ENCODE measurements around the gene BTBD2. TPM values are rescaled to one million over a fixed set of nuclear protein-coding genes. Genes with fewer than 3 reads are reported as not detected.

Gene BTBD2
- total RNA-seq, 1 experiment from 2014 or later: 110 TPM

DNA sequence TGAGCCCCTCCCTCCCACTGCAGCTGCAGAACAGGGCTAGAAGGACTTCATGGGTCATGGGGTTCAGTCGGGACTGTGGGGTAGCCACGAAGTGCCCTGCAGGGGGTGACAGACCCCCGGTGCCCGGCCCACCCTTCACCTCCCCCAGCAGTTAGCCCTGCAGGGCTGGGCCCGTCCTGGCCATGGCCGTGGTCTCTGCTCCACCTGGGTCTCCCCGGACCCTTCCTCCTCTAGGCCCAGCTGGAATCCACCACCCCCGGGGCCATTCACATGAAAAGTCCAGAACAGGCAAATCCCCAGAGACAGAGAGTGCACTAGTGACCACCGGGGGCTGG, 18.3 kb upstream of the BTBD2 start:
- Histone ChIP-seq H2AK5ac (ENCODE audit: insufficient read length, low read length) (no peak overlapping the region), H4K20me1 (ENCODE audit: control insufficient read depth, insufficient read depth, insufficient read length) (no peaks in the 10 kb centered on the region), H2AFZ (ENCODE audit: low read length) (no peak overlapping the region), H4K8ac (replicated peaks; ENCODE audit: insufficient read length, low read depth, low read length) (no peak overlapping the region), H3K4me2 (ENCODE audit: insufficient read depth, insufficient read length, low read length) (no peak overlapping the region), H2BK15ac (ENCODE audit: low read depth, low read length) (no peak overlapping the region), H3K27me3 (ENCODE audit: insufficient read depth, low read length) (no peaks in the 10 kb centered on the region), H3K56ac (ENCODE audit: insufficient read length, low read depth, low read length) (no peak overlapping the region), H3K18ac (ENCODE audit: insufficient read length, low read depth, low read length) (no peak overlapping the region), H4K91ac (ENCODE audit: insufficient read length, low read depth, low read length) (no peak overlapping the region), H2BK20ac (ENCODE audit: low read depth, low read length, poor library complexity, severe bottlenecking) (no peak overlapping the region), H3K79me2 (ENCODE audit: insufficient read depth, low read length) (no peaks in the 10 kb centered on the region), H3K23me2 (ENCODE audit: insufficient read length, low read depth, low read length, poor library complexity, severe bottlenecking) (no peaks in the 10 kb centered on the region), H4K5ac (ENCODE audit: insufficient read length, low read depth, low read length) (no peak overlapping the region), H3K14ac (ENCODE audit: insufficient read depth, low read length) (no peak overlapping the region), H3K23ac (ENCODE audit: insufficient read length, low read depth, low read length) (no peak overlapping the region), H3K27ac (ENCODE audit: insufficient read length, low read depth, low read length) (no peak overlapping the region), H3K9ac (ENCODE audit: extremely low read depth, insufficient read length, low read length) (no peak overlapping the region), H3K9me3 (ENCODE audit: control insufficient read depth, low read depth, low read length) (no peaks in the 10 kb centered on the region), H3K4me1 (ENCODE audit: insufficient read depth, low read length) (no peaks in the 10 kb centered on the region; the same call in 1 of the 2 replicates), H3K79me1 (ENCODE audit: insufficient read depth, low read depth, low read length, poor library complexity, severe bottlenecking) (no peaks in the 10 kb centered on the region), H2BK120ac (ENCODE audit: low read depth, low read length, poor library complexity, severe bottlenecking) (no peak overlapping the region), H3T11ph (ENCODE audit: low read length) (no peak overlapping the region), H2BK12ac (ENCODE audit: insufficient read length, low read depth, low read length) (no peak overlapping the region), H2BK5ac (ENCODE audit: insufficient read length, low read length) (no peak overlapping the region), H3K4ac (ENCODE audit: low read depth, low read length) (no peak overlapping the region)
- TF ChIP-seq, protein P1, sequence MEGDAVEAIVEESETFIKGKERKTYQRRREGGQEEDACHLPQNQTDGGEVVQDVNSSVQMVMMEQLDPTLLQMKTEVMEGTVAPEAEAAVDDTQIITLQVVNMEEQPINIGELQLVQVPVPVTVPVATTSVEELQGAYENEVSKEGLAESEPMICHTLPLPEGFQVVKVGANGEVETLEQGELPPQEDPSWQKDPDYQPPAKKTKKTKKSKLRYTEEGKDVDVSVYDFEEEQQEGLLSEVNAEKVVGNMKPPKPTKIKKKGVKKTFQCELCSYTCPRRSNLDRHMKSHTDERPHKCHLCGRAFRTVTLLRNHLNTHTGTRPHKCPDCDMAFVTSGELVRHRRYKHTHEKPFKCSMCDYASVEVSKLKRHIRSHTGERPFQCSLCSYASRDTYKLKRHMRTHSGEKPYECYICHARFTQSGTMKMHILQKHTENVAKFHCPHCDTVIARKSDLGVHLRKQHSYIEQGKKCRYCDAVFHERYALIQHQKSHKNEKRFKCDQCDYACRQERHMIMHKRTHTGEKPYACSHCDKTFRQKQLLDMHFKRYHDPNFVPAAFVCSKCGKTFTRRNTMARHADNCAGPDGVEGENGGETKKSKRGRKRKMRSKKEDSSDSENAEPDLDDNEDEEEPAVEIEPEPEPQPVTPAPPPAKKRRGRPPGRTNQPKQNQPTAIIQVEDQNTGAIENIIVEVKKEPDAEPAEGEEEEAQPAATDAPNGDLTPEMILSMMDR (conservative IDR thresholded peaks at IDR 0.05): no peak
- DNase-seq: peak; percentile 28
- no peak overlapping the region; a peak in 1 of 5 replicates for H3K4me3 Mint-ChIP-seq
- H3K36me3 Mint-ChIP-seq (ENCODE audit: insufficient read depth in 1 of 3, low read depth in 3 of 3): peaks cover 0 to 9% (median 4%) of the 10 kb centered on the region in 3 experiments; a peak in 3 of 7 replicates
- H3K9me3 Mint-ChIP-seq: peaks cover 6 to 13% of the 10 kb centered on the region in 2 experiments; a peak in 4 of 5 replicates
- no peaks in the 10 kb centered on the region; the same call in 1 of the 2 replicates for H3K27me3 Mint-ChIP-seq (ENCODE audit: low read depth)
- H3K27ac Mint-ChIP-seq: no peak overlapping the region
- peaks cover 9 to 30% of the 10 kb centered on the region in 2 experiments for H3K4me1 Mint-ChIP-seq
- WGBS (ENCODE audit: extremely low coverage, insufficient read length, low lambda C conversion rate): no CpG with 5 or more reads among the region's 9 CpGs
